Stimulated activated CD8-positive, alpha-beta memory T cell treated with anti-CD3 and anti-CD28 coated beads, Interleukin-7, amount 100 ng/mL, for 1 hour (primary cell): ENCODE measurements around the gene DDN.

Experiments used
- DNase-seq, 2 donors: peaks; one replicate each; pipeline ENCODE4 v3.0.0-alpha.2; 2020; ENCODE audit warnings: low read depth in 2 of 2

DDN gene

GRCh38 chr12:48982397-48983080, 16.6 kb downstream of the DDN start:
- DNase-seq: no peak

- no peak for DNase-seq
These were observed 17.4 kb downstream of the DDN start for GRCh38 chr12:48981757-48982157.

- no peak for DNase-seq
These were observed 18.0 kb downstream of the DDN start for GRCh38 chr12:48980953-48981756.

GRCh38 chr12:48980389-48980952, 18.7 kb downstream of the DDN start:
- no peak for DNase-seq

- no peak for DNase-seq
These were observed 19.4 kb downstream of the DDN start for GRCh38 chr12:48979602-48980388.

GRCh38 chr12:48978741-48979601, 20.2 kb downstream of the DDN start:
- no peak for DNase-seq

- no peak for DNase-seq
These were observed 20.9 kb downstream of the DDN start, which contains the start of gene WNT1 for GRCh38 chr12:48978291-48978740. Gene WNT1 (plus strand): TSS chr12:48978322. CDS start chr12:48978651, 329 bp downstream.

- peak in 1 of 2 donors; percentile 65 for DNase-seq
These were observed 21.6 kb downstream of the DDN start for GRCh38 chr12:48977290-48978281.

GRCh38 chr12:48973941-48974673, 25.1 kb downstream of the DDN start:
- DNase-seq: no peak

GRCh38 chr12:48973531-48973930, 25.6 kb downstream of the DDN start:
- DNase-seq: no peak

- no peak for DNase-seq
These were observed 26.2 kb downstream of the DDN start for GRCh38 chr12:48972952-48973483.

GRCh38 chr12:48972213-48972951, 26.8 kb downstream of the DDN start:
- DNase-seq: no peak

GRCh38 chr12:48970702-48971334, 28.4 kb downstream of the DDN start:
- no peak for DNase-seq

- DNase-seq: no peak
These were observed 29.1 kb downstream of the DDN start for GRCh38 chr12:48969833-48970701.

- DNase-seq: no peak
These were observed 29.9 kb downstream of the DDN start for GRCh38 chr12:48969160-48969771.

- DNase-seq: no peak
These were observed 30.7 kb downstream of the DDN start for GRCh38 chr12:48968467-48968866.
